Activated CD4-positive, CD25-positive, alpha-beta regulatory T cell (primary cell): ENCODE results near the gene RC3H1.
"Not testable (repeated sequence)": the region's sequence is repeated elsewhere in the genome, so short reads cannot be mapped to it uniquely, and the experiment has no call there.

Source experiments
- DNase-seq, 4 experiments: peaks; one replicate each; lab custom pipeline; 2025; lab: John Stamatoyannopoulos, UW

The RC3H1 gene

GRCh38 chr1:173946380-173946921 lies 75.7 kb downstream of the RC3H1 start:
- DNase-seq = no peak

GRCh38 chr1:173937062-173937461 lies 85.1 kb downstream of the RC3H1 start:
- no peak for DNase-seq

GRCh38 chr1:173934440-173934839 lies 87.7 kb downstream of the RC3H1 start:
- no peak for DNase-seq

DNA sequence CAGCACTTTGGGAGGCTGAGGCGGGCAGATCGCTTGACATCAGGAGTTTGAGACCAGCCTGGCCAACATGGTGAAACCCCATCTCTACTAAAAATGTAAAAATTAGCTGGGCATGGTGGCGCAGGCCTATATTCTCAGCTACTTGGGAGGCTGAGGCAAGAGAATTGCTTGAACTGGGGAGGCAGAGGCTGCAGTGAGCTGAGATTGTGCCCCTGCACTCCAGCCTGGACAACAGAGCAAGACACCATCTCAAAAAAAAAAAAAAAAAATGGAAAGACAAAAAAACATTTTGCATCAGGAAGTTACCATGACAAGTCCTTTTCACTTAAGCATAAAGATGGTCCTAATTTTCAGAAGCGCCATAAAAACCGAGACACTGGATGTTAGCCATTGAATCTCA lies 91.6 kb downstream of the RC3H1 start:
- DNase-seq = not testable (repeated sequence)

GRCh38 chr1:173925306-173926242 lies 96.6 kb downstream of the RC3H1 start:
- DNase-seq = no peak

DNA sequence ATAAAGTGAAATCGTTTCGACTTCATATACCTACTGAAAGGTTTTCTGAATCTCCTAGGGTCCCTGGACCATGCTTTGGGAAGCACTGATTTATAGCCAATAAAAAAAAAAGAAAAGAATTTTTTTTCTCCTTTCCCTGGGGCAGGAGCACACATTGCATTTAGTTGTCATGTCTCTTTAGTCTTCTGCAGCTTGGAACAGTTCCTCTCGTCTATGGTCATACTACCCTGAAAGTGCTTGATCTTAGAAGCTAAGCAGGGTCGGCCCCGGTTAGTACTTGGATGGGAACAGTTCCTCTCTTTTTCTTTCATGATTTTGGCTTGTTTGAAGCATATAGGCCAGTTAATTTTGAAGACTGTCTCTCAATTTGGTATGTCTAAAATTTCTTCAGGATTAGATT lies 101.3 kb downstream of the RC3H1 start:
- no peak for DNase-seq

- DNase-seq = no peak
Observed at GRCh38 chr1:173917635-173918493, 104.3 kb downstream of the RC3H1 start.

GRCh38 chr1:173917149-173917548 lies 105.0 kb downstream of the RC3H1 start, which contains the start of gene SERPINC1:
SERPINC1 (minus strand) TSS chr1:173917327; CDS start chr1:173917259, 68 bp downstream.
- DNase-seq = no peak

DNA sequence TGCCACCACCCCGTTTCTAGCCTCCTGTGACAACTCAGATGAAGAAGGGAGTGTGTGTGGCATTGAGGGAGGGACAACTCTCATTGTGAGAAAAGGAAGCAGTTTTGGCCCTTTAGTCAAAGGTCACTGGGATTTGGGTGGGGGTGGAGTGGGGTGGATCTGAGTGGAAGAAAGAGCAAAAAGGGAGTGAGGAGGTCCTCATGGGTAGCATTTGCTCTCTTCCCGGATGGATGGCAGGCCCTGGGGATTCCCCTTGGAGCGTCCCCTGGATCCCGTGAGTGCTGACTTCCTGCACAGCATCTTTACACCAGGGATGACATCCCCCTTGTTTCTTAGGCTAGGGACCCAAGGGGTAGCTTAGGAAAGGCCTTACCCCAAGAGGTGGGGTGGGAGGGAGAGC lies 105.5 kb downstream of the RC3H1 start:
- no peak for DNase-seq

DNA sequence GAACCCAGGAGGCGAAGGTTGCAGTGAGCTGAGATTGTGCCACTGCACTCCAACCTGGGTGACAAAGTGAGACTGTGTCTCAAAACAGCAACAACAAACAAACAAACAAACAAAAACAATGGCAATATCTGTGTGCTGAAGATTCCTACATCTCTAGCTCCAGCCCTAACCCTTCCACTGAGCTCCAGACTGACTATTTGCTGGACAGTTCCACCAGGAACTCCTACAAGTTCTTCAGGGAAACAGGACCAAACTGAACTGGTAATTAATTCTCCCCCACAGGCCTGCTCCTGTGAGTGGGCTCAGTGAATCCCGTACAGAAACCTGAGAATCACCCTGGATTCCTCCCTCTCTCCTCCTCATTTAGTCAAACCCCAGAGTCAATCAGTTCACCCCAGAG lies 106.6 kb downstream of the RC3H1 start:
- DNase-seq = no peak

- DNase-seq = no peak
Observed at GRCh38 chr1:173914366-173914871, 107.7 kb downstream of the RC3H1 start.

GRCh38 chr1:173913111-173913510 lies 109.0 kb downstream of the RC3H1 start:
- no peak for DNase-seq

- no peak for DNase-seq
Observed at GRCh38 chr1:173903827-173904531, 118.2 kb downstream of the RC3H1 start.

- no peak for DNase-seq
Observed at GRCh38 chr1:173900992-173901391, 121.2 kb downstream of the RC3H1 start.

DNA sequence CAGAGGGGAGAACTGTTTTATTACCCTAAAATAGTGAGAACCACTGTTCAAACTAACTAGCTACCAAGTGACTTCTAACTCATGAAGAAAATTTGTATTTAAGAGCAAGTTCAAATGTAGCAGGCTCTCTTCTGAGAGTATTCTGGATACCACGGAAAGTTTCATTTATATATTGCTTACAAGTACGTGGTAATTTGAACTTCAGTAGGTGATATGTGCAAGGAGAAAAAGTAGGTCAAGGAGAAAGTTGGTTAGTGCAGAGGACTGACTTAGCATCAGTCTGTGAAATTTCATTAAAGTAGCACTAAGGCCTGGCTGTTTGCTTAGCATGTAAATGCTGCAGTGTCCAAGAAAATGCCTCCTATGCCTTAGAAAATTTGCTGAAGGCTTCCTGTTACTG lies 121.7 kb downstream of the RC3H1 start:
- no peak for DNase-seq

DNA sequence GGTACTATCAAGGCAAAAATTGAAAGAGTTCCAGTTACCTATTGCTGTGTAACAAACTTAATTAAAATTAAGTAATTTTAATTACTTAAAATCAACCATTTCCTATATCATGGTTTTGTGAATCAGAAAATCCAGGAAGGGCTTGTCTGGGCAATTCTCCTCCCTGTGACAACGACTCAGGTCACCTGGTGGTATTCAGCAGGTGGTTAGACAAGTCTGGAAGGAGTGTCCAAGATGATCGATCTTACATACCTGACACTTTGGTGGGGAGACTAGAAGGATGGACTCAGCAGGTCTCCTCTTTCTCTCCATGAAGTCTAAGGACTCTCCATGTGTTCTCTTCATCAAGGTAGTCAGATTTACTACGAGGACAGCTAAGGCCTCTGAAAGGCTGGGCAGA lies 128.0 kb downstream of the RC3H1 start:
- DNase-seq = no peak

GRCh38 chr1:173893611-173894010 lies 128.5 kb downstream of the RC3H1 start:
- DNase-seq = no peak

GRCh38 chr1:173889885-173890284 lies 132.3 kb downstream of the RC3H1 start:
- DNase-seq = no peak

DNA sequence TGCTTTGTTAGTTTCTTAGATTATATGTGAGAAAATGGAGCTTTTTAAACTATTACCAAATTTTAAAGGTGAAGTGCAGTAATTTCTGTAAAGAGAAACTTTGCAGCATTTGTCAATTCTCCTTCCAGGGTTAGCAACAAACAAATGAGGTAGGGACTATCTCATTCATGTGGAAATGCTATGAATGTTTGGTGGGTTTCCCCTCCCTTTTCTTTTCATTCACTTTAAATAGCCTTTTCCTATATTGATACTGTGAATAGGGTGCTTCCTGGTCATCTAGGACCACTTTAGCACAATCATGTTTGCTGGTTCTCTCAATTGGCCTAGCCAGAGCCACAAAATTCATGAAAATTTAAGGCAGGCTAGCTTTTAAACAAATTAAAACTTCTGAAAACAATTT lies 133.4 kb downstream of the RC3H1 start:
- DNase-seq = no peak

DNA sequence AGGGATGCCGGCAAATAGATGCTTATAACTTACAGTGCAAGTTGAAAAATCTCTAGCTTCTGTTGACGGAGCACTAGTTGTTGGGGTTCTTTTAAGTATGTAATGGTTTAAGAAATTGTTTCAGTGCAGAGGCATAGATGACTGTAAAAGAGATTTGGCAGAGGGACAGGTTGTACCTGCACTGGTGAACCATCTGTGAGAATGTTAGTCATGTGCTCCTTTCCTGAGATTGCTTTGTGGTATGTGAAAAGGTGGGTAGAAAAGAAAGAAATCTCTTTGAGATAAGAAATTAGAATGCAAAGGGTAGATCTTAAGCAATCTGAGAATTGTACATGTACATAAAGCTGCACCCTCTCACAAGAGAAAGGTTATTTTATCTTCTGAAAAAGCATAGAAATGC lies 134.5 kb downstream of the RC3H1 start:
- DNase-seq = no peak

DNA sequence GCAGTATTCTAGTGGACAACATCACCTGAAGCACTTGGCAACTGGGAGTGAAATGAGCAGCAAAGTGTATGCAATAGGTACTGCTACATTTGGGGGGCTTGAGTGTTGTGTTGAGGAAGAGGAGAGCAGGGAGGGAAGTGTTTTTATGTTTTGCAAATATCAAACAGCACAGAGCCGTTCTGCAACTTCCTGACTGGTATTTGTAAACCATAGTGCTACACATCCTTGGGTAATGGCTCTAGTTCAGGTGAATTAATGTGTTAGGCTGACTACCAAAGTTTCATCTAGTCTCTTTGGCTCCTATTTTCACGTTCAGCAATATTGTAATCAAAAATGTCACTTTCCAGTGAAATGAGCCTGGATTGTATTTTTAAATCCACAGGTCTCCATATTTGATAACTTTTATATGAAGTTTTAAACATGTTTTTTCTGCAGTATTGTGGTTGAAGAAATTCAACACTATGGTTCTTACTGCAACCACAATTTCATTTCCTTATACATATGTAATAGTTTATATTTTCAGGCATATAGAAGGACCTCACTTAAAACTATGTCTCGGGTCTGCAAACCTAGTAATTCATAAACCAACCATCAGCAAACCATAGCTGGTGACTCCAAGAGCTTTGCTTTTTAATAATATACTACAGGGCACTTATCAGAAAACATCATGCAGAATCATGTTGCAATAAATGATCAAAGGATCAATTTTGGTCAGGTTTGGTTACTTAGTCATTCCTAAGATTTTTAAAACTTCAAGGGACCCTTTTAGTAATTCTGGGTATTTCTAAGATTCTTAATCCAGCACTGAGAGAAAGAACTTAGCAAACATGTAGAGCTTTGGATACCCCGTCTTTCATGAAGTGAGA lies 135.2 kb downstream of the RC3H1 start:
- no peak for DNase-seq
